Measurements from ENCODE around the gene FAM168B. TPM values are rescaled to one million over a fixed set of nuclear protein-coding genes. Genes with fewer than 3 reads are reported as not detected.
A peak's percentile ranks its signal among the peaks of the same experiment; 100 is the strongest.

The FAM168B gene
- total RNA-seq, 5 donors from 2014 or later (not counting 1 experiment from before 2014, with no cell fraction given), result 61.7 to 84.0 (median 73.3) TPM

- Mint-ChIP-seq H3K27ac (peak overlapping the region; percentile 59 to 89), H3K4me3 (peak overlapping the region in 1 of 3 donors; percentile 97), H3K9me3 (no peaks in the 10 kb centered on the region), H3K27me3 (peaks cover 0 to 8% of the 10 kb centered on the region in 2 donors), H3K36me3 (peaks cover 4% of the 10 kb centered on the region), H3K4me1 (peaks cover 20 to 36% (median 28%) of the 10 kb centered on the region in 3 donors)
- no peak overlapping the region for H3K27ac ChIP-seq (ENCODE audit: low read length)
- DNase-seq (no peak), ATAC-seq (replicated peaks in 1 of 4) (no peak)
- peaks cover 15 to 45% of the 10 kb centered on the region in 2 experiments for H3K4me1 ChIP-seq (ENCODE audit: control insufficient read depth in 1 of 2, extremely low read depth in 1 of 2, insufficient read depth in 2 of 2, low read length in 2 of 2)
- peak overlapping the region in 1 of 2 donors; percentile 58 for H3K4me3 ChIP-seq (ENCODE audit: control insufficient read depth in 1 of 2, extremely low read depth in 1 of 2, low read length in 1 of 2)
- 82% methylated on average over 4 of the region's 7 CpGs for WGBS (ENCODE audit: insufficient coverage)
- H3K9me3 ChIP-seq, result no peaks in the 10 kb centered on the region
- CTCF ChIA-PET, result no interaction called here
- H3K36me3 ChIP-seq (ENCODE audit: control insufficient read depth in 2 of 2, extremely low read depth in 1 of 2, insufficient read depth in 1 of 2, low read length in 1 of 2), result peaks cover 0 to 5% of the 10 kb centered on the region in 2 donors
- POLR2A ChIA-PET, result interaction anchor here in 1 of 2 donors (1.2 kb wide), 1 partner anchor 65 kb away, joined by 4 read pairs; no protein-coding TSS in a partner anchor
- H3K27me3 ChIP-seq (replicated peaks in 1 of 2; ENCODE audit: control insufficient read depth in 2 of 2, extremely low read depth in 1 of 2, insufficient read depth in 2 of 2, low read length in 1 of 2), result peaks cover 0 to 30% of the 10 kb centered on the region in 2 experiments
Observed at GRCh38 chr2:131042148-131042775, 51.0 kb downstream of the FAM168B start.

DNA sequence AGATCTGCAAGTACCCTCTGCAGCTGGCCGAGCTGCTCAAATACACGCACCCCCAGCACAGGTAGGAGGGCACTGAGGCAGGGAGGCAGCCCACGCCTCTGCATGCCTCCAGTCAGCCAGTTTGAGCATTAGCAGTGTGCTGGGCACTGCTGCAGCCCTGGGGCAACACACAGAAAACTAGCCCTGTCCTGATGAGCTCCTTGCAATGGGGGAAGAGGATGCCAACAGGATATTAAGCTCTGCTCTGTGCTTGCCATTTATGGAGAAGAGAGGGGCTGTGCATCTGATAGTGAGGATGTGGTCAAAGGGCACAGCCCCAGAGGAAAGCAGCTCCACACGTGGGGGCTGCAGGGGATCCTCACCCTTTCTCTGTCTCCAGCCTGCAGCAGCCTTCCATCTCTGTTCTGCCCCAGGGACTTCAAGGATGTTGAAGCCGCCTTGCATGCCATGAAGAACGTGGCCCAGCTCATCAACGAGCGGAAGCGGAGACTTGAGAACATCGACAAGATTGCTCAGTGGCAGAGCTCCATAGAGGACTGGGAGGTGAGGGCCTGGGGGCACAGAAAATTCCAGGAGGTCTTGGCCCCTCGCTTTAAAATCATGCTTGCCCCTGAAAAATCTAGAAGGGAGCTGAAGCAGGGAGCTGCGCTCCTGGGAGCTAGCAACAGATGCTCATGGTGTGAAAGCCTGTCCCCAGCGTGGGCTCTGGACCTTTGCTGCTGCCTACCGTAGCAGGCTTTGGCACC is 51.7 kb downstream of the FAM168B start:
- no peak overlapping the region for H3K27ac ChIP-seq (ENCODE audit: low read length)
- peaks cover 0 to 37% of the 10 kb centered on the region in 2 experiments for H3K27me3 ChIP-seq (replicated peaks in 1 of 2; ENCODE audit: control insufficient read depth in 2 of 2, extremely low read depth in 1 of 2, insufficient read depth in 2 of 2, low read length in 1 of 2)
- POLR2A ChIA-PET, result interaction anchor here in 1 of 2 donors (0.5 to 1.2 kb wide), 2 partner anchors 34 to 66 kb away, joined by 4 to 10 read pairs; no protein-coding TSS in a partner anchor
- DNase-seq (peak in 1 of 35 experiments; percentile 26), ATAC-seq (replicated peaks in 1 of 4) (peak; percentile 36 to 55 (median 48))
- Mint-ChIP-seq H3K4me3 (peak overlapping the region; percentile 65 to 97 (median 73)), H3K27me3 (peaks cover 0 to 8% of the 10 kb centered on the region in 2 donors), H3K9me3 (no peaks in the 10 kb centered on the region), H3K27ac (peak overlapping the region; percentile 63 to 89), H3K4me1 (peaks cover 20 to 36% (median 28%) of the 10 kb centered on the region in 3 donors), H3K36me3 (peaks cover under 1% of the 10 kb centered on the region)
- CTCF ChIA-PET, result interaction anchor here (0.5 to 0.6 kb wide), 4 partner anchors 41 to 1024 kb away, joined by 3 to 5 read pairs (median 4); no protein-coding TSS in a partner anchor
- H3K4me3 ChIP-seq (ENCODE audit: control insufficient read depth in 1 of 2, extremely low read depth in 1 of 2, low read length in 1 of 2), result peak overlapping the region; percentile 53 to 58
- H3K36me3 ChIP-seq (ENCODE audit: control insufficient read depth in 2 of 2, extremely low read depth in 1 of 2, insufficient read depth in 1 of 2, low read length in 1 of 2), result peaks cover 0 to 4% of the 10 kb centered on the region in 2 donors
- 68% methylated on average over 13 of the region's 14 CpGs for WGBS (ENCODE audit: insufficient coverage)
- no peaks in the 10 kb centered on the region for H3K9me3 ChIP-seq
- peaks cover 15 to 45% of the 10 kb centered on the region in 2 experiments for H3K4me1 ChIP-seq (ENCODE audit: control insufficient read depth in 1 of 2, extremely low read depth in 1 of 2, insufficient read depth in 2 of 2, low read length in 2 of 2)

GRCh38 chr2:131040661-131041401 is 52.4 kb downstream of the FAM168B start:
- DNase-seq (peak in 10 of 35 experiments; percentile 17 to 45 (median 22)), ATAC-seq (replicated peaks in 1 of 4) (peak; percentile 16 to 37 (median 20))
- Mint-ChIP-seq H3K4me3 (peak overlapping the region; percentile 65 to 97 (median 73)), H3K9me3 (no peaks in the 10 kb centered on the region), H3K36me3 (no peaks in the 10 kb centered on the region), H3K27ac (peak overlapping the region; percentile 63 to 89), H3K4me1 (peaks cover 20 to 41% (median 28%) of the 10 kb centered on the region in 3 donors), H3K27me3 (peaks cover 0 to 14% of the 10 kb centered on the region in 2 donors)
- Histone ChIP-seq H3K4me3 (ENCODE audit: control insufficient read depth in 1 of 2, extremely low read depth in 1 of 2, low read length in 1 of 2) (peak overlapping the region; percentile 53 to 58), H3K4me1 (ENCODE audit: control insufficient read depth in 1 of 2, extremely low read depth in 1 of 2, insufficient read depth in 2 of 2, low read length in 2 of 2) (peaks cover 15 to 45% of the 10 kb centered on the region in 2 experiments), H3K27ac (ENCODE audit: low read length) (peak overlapping the region; percentile 12), H3K9me3 (no peaks in the 10 kb centered on the region), H3K36me3 (ENCODE audit: control insufficient read depth in 2 of 2, extremely low read depth in 1 of 2, insufficient read depth in 1 of 2, low read length in 1 of 2) (peaks cover 0 to 2% of the 10 kb centered on the region in 2 donors), H3K27me3 (replicated peaks in 1 of 2; ENCODE audit: control insufficient read depth in 2 of 2, extremely low read depth in 1 of 2, insufficient read depth in 2 of 2, low read length in 1 of 2) (peaks cover 0 to 44% of the 10 kb centered on the region in 2 experiments)
- 50% methylated on average over 23 of the region's 23 CpGs for WGBS (ENCODE audit: insufficient coverage)
- ChIA-PET POLR2A (interaction anchor here (0.5 to 1.2 kb wide), 3 partner anchors 33 to 120 kb away, joined by 3 to 10 read pairs (median 4); no protein-coding TSS in a partner anchor), CTCF (interaction anchor here in 1 of 2 donors (0.5 kb wide), 1 partner anchor 40 kb away, joined by 5 read pairs; no protein-coding TSS in a partner anchor)

DNA sequence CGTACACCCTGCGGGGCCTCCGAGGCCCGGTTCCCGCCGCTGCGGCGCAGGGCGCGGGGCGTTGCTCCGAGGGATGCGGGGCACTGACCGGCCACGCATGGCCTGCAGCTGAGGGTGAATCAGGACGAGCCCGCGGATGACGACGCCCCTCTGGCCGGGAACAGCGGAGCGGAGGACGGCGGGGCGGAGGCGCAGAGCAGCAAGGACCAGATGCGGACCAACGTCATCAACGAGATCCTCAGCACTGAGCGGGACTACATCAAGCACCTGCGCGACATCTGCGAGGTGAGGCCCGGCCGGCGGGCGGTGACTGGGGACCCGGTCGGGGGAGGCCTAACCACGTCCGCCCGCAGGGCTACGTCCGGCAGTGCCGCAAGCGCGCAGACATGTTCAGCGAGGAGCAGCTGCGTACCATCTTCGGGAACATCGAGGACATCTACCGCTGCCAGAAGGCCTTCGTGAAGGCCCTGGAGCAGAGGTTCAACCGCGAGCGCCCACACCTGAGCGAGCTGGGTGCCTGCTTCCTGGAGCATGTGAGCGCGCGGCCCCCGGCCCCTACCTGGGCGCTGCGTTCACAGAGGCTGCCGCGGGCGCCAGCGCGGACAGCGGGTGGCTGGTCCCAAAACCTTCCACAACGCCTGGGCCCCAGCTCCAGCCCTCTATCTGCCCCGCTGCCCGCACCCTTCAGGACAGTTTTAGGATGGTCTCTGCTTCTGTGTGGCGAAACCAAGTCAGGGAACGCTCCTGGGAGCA is 53.2 kb downstream of the FAM168B start:
- Histone ChIP-seq H3K27ac (ENCODE audit: low read length) (peak overlapping the region; percentile 12), H3K4me3 (ENCODE audit: control insufficient read depth in 1 of 2, extremely low read depth in 1 of 2, low read length in 1 of 2) (peak overlapping the region; percentile 53 to 58), H3K9me3 (no peaks in the 10 kb centered on the region), H3K4me1 (ENCODE audit: control insufficient read depth in 1 of 2, extremely low read depth in 1 of 2, insufficient read depth in 2 of 2, low read length in 2 of 2) (peaks cover 15 to 48% of the 10 kb centered on the region in 2 experiments), H3K36me3 (ENCODE audit: control insufficient read depth in 2 of 2, extremely low read depth in 1 of 2, insufficient read depth in 1 of 2, low read length in 1 of 2) (peaks cover 0 to 2% of the 10 kb centered on the region in 2 donors), H3K27me3 (replicated peaks in 1 of 2; ENCODE audit: control insufficient read depth in 2 of 2, extremely low read depth in 1 of 2, insufficient read depth in 2 of 2, low read length in 1 of 2) (peaks cover 0 to 50% of the 10 kb centered on the region in 2 experiments)
- Mint-ChIP-seq H3K27me3 (peaks cover 0 to 15% of the 10 kb centered on the region in 2 donors), H3K27ac (peak overlapping the region in 1 of 2 donors; percentile 89), H3K9me3 (no peaks in the 10 kb centered on the region), H3K36me3 (no peaks in the 10 kb centered on the region), H3K4me3 (peak overlapping the region; percentile 65 to 97 (median 73)), H3K4me1 (peaks cover 20 to 45% (median 28%) of the 10 kb centered on the region in 3 donors)
- 17% methylated on average over 75 of the region's 75 CpGs for WGBS (ENCODE audit: insufficient coverage)
- POLR2A ChIA-PET, result interaction anchor here (0.6 to 0.7 kb wide), 2 partner anchors 19 to 121 kb away, joined by 3 read pairs; no protein-coding TSS in a partner anchor
- DNase-seq (peak in 31 of 35 experiments; percentile 6 to 69 (median 29)), ATAC-seq (replicated peaks in 1 of 4) (peak; percentile 38 to 65 (median 56))
- CTCF ChIA-PET, result no interaction called here

- Mint-ChIP-seq H3K27ac (no peak overlapping the region), H3K4me3 (peak overlapping the region; percentile 36 to 97 (median 37)), H3K4me1 (peaks cover 20 to 45% (median 28%) of the 10 kb centered on the region in 3 donors), H3K9me3 (no peaks in the 10 kb centered on the region), H3K27me3 (peaks cover 0 to 15% of the 10 kb centered on the region in 2 donors), H3K36me3 (no peaks in the 10 kb centered on the region)
- no peak overlapping the region for H3K27ac ChIP-seq (ENCODE audit: low read length)
- WGBS (ENCODE audit: insufficient coverage), result 65% methylated on average over 23 of the region's 23 CpGs
- H3K4me1 ChIP-seq (ENCODE audit: control insufficient read depth in 1 of 2, extremely low read depth in 1 of 2, insufficient read depth in 2 of 2, low read length in 2 of 2), result peaks cover 15 to 49% of the 10 kb centered on the region in 2 experiments
- H3K9me3 ChIP-seq, result no peaks in the 10 kb centered on the region
- peak overlapping the region in 1 of 2 donors; percentile 58 for H3K4me3 ChIP-seq (ENCODE audit: control insufficient read depth in 1 of 2, extremely low read depth in 1 of 2, low read length in 1 of 2)
- H3K36me3 ChIP-seq (ENCODE audit: control insufficient read depth in 2 of 2, extremely low read depth in 1 of 2, insufficient read depth in 1 of 2, low read length in 1 of 2), result peaks cover 0 to 2% of the 10 kb centered on the region in 2 donors
- ChIA-PET POLR2A (interaction anchor here in 1 of 2 donors (0.6 kb wide), 1 partner anchor 20 kb away, joined by 3 read pairs; no protein-coding TSS in a partner anchor), CTCF (no interaction called here)
- DNase-seq (peak in 1 of 35 experiments; percentile 19), ATAC-seq (replicated peaks in 1 of 4) (no peak)
- peaks cover 0 to 51% of the 10 kb centered on the region in 2 experiments for H3K27me3 ChIP-seq (replicated peaks in 1 of 2; ENCODE audit: control insufficient read depth in 2 of 2, extremely low read depth in 1 of 2, insufficient read depth in 2 of 2, low read length in 1 of 2)
Observed at GRCh38 chr2:131039535-131039907, 53.7 kb downstream of the FAM168B start.
